NCI-H146 treated with DMSO at 0.1 percent for 48 hours (cell line): ENCODE results near the gene ZFP62.

ENCODE experiments used
- DNase-seq: peaks from one replicate; lab custom pipeline; 2025; ENCODE audit not compliant: unreplicated experiment; lab: John Stamatoyannopoulos, UW

ZFP62 gene

DNA sequence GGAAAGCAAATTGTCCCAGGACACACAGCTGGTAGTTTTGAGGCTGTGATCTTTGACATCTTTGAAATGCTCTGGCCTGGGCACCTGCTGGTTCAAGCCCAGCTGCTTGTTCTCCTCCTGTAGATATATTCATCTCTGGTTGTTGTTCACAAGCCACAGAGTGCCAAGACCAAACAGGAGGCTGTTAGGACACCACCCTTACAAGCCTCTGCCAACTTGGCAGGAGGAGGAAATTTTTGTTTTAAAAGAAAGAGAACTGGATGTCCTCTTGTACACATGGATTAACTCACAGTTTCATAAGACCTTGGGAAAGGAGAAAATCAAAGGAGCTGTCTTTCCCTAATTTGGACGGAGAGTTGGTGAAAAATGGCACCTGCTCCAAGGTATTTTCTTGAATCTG lies 8.5 kb upstream of the ZFP62 start:
- no peak for DNase-seq

DNA sequence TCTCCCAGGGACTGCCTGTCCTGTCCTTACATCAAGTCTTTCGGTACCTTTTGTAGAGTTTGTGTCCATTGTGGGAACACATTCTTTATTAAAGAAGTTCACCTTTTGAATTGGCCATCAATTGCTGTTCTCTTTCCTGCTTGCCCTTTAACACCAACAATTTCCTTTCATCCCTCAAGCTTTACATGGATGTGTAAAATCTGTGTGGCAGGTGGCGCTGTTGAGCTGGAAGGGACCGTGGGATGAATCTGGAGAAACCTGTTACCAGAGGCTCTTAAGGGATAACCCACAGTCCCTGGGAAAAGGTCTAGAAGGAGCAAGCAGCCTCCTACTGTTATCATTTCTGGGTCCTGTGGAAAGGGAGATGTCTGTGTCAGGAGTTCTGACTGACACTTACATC lies 7.9 kb upstream of the ZFP62 start:
- peak; percentile 53 for DNase-seq

GRCh38 chr5:180866985-180867384 lies 5.9 kb upstream of the ZFP62 start:
- no peak for DNase-seq

- DNase-seq, result no peak
Observed at GRCh38 chr5:180865981-180866695, 5.1 kb upstream of the ZFP62 start.

DNA sequence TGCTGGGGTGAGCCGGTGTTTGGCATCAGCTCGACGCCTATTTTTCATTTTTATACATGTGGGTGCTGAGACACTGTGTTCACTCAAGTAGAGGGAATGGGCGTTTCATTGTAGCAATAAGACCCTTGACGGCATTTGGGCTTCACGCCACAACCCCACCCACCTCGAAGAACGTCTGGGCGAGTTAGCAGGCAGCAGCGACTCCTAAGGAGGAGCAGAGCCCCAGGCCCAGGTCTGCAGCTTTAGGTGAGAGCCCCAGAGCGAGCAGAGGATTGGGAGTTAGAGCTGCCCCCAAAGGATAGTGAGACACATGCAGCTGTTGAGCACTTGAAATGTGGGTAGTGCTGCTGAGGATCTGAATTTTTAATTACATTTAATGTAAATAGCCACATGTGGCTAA lies 1.6 kb upstream of the ZFP62 start:
- DNase-seq, result no peak

- peak; percentile 57 for DNase-seq
Observed at GRCh38 chr5:180860273-180860886, 696 bp downstream of the ZFP62 start.

DNA sequence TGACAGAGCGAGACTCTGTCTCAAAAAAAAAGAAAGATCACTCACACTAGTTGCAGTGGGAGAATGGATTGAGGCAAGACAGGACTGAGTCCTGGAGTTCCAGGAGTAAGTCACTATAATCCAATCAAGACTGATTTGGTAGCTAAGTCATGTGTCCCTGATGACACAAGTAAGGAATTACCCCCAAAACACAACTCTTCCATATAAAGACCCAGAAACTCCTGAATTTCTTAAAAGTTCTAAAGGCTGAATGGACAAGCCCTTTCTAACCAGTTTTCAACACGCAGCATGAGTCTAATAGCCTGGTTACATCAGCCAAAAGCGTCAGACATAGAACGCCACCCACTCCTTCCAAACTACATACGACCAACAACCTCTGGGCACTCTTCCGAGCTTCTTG lies 2.5 kb downstream of the ZFP62 start:
- DNase-seq, result no peak

DNA sequence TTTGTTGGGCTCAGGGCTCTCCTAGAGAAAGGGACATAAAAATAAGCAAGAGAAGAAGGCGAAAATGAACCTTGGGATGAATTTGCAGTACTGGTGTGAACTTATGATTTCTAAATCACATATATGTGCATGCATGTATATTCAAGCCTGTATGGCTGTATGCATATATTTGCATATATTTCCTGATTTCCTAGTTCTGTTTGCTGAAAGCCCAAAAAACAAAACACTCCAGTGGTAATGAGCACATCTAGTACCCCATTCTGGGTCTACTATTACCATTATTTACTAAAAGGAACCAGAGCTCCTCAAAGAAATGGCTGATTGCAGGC lies 7.3 kb downstream of the ZFP62 start:
- DNase-seq, result no peak

GRCh38 chr5:180853121-180853847 lies 7.8 kb downstream of the ZFP62 start:
- DNase-seq, result no peak

DNA sequence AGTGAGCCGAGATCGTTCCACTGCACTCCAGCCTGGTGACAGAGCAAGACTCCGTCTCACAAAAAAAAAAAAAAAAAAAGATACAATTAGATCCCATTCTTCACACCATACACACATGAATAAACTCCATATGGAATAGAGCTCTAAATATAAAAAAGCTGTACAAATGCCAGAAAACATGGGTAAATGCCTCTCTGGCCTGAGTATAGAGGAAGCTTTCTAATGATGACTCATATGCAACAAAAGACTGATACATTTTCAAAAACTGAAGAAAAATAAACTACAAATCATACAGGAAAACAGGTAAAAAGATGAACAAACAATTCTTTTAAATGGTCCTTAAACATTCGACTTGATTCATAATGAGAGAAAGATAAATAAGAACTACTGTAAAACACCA lies 8.6 kb downstream of the ZFP62 start:
- no peak for DNase-seq

- DNase-seq, result no peak
Observed at GRCh38 chr5:180850434-180851078, 10.5 kb downstream of the ZFP62 start.

- no peak for DNase-seq
Observed at GRCh38 chr5:180849827-180850226, 11.2 kb downstream of the ZFP62 start.

DNA sequence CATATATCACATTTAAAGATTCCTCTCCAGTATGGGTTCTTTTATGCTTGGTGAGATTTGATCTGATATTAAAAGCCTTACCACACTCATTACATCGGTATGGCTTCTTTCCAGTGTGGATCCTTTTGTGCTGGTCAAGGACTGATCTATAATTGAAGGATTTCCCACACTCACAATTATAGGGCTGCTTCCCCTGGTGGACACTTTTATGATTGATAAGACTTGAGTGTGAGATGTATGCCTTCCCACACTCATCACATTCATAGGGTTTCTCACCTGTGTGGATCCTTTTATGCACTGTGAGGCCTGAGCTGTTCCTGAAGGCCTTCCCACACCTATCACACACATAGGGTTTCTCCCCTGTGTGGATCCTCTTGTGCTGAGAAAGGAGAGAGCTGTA lies 12.2 kb downstream of the ZFP62 start:
- no peak for DNase-seq

DNA sequence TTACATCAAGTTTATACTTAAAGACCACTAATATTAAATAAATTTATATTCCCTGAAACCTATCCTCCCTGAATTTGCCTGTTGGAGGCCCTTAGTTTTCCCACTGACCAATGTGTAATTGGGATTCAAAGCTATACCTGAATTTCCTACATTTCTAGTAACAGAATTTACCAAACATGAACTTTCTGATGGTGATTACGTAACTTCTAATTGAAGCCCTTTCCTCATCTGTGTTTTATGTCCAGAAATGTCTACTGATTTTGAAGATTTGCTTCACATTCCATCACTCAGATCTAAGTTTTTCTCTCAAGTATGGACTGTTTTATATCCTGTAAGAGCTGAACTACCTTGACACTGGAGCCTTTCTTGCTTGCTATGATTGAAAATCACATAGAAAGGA lies 12.8 kb downstream of the ZFP62 start:
- DNase-seq, result no peak

- no peak for DNase-seq
Observed at GRCh38 chr5:180847026-180847425, 14.1 kb downstream of the ZFP62 start.

DNA sequence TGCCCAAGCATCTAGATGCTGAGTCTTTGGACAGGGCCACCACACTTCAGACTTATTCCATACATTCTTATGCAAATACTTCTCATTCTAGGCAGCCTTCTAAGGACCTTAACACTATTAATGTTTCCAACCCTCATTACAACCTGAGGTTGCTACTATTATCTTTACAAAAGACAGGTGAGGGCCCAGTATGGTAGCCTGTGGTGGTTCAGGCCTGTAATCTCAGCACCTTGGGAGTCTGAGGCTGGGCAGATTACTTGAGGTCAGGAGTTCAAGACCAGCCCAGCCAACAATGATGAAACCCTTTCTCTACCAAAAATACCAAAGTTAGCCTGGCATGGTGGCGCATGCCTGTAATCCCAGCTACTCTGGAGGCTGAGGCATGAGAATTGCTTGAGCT lies 16.2 kb downstream of the ZFP62 start:
- no peak for DNase-seq

GRCh38 chr5:180844432-180844831 lies 16.6 kb downstream of the ZFP62 start:
- DNase-seq, result no peak

GRCh38 chr5:180839935-180840334 lies 21.1 kb downstream of the ZFP62 start:
- no peak for DNase-seq

- DNase-seq, result no peak
Observed at GRCh38 chr5:180839227-180839626, 21.8 kb downstream of the ZFP62 start.

- no peak for DNase-seq
Observed at GRCh38 chr5:180837478-180837877, 23.6 kb downstream of the ZFP62 start.

GRCh38 chr5:180832638-180833068 lies 28.4 kb downstream of the ZFP62 start:
- DNase-seq, result no peak
